SK-N-SH treated with all-trans-retinoic acid at 6 μM for 48 hours (cell line): ENCODE data around the gene KIAA1755.
A peak's percentile ranks its signal among the peaks of the same experiment; 100 is the strongest.

Experiments
- ATAC-seq: fragments of 200-7000 bp; cut with Tn5 transposase; 3 replicates; pipeline ENCODE4 v1.9.1; 2020; ENCODE audit warnings: mild to moderate bottlenecking, moderate library complexity
- ARNTL ChIP-seq: fragments of 450-650 bp; formaldehyde crosslinking; IDR thresholded peaks from 2 replicates; pipeline ENCODE4 v1.5.0; 2020; ENCODE audit warnings: low read depth, mild to moderate bottlenecking, moderate library complexity, borderline replicate concordance
- BACH2 ChIP-seq: fragments of 250-450 bp; sonication (Bioruptor Pico); IDR thresholded peaks from 2 replicates; pipeline ENCODE4 v1.9.0; 2021; ENCODE audit warnings: mild to moderate bottlenecking, borderline replicate concordance
- CREB5 ChIP-seq: fragments of 250-450 bp; sonication (Bioruptor Pico); IDR thresholded peaks from 2 replicates; pipeline ENCODE4 v1.5.1; 2020; ENCODE audit warnings: low read depth, mild to moderate bottlenecking, moderate library complexity
- CSRNP3 ChIP-seq: fragments of 250-450 bp; sonication (Bioruptor Pico); IDR thresholded peaks from 2 replicates; pipeline ENCODE4 v1.5.1; 2021; ENCODE audit warnings: mild to moderate bottlenecking, moderate library complexity
- ESRRG ChIP-seq: fragments of 250-450 bp; sonication (Bioruptor Pico); IDR thresholded peaks from 2 replicates; pipeline ENCODE4 v1.6.1; 2021; ENCODE audit warnings: mild to moderate bottlenecking
- GLIS3 ChIP-seq: fragments of 250-450 bp; sonication (Bioruptor Pico); IDR thresholded peaks from 2 replicates; pipeline ENCODE4 v1.5.0; 2020; ENCODE audit warnings: mild to moderate bottlenecking, moderate library complexity
- ISL1 ChIP-seq: fragments of 250-450 bp; sonication (Bioruptor Pico); IDR thresholded peaks from 2 replicates; pipeline ENCODE4 v2.1.2; 2022; ENCODE audit warnings: mild to moderate bottlenecking, moderate library complexity
- OSR1 ChIP-seq: fragments of 250-450 bp; sonication (Bioruptor Pico); IDR thresholded peaks from 2 replicates; pipeline ENCODE4 v1.8.0; 2022; ENCODE audit warnings: moderate library complexity, mild to moderate bottlenecking, inconsistent platforms
- PATZ1 ChIP-seq: fragments of 250-450 bp; sonication (Bioruptor Pico); IDR thresholded peaks from 2 replicates; pipeline ENCODE4 v1.8.0; 2020; ENCODE audit warnings: mild to moderate bottlenecking, moderate library complexity, borderline replicate concordance
- POU6F1 ChIP-seq: fragments of 250-450 bp; sonication (Bioruptor Pico); IDR thresholded peaks from 2 replicates; pipeline ENCODE4 v1.8.0; 2021; ENCODE audit warnings: low read depth, mild to moderate bottlenecking, moderate library complexity, borderline replicate concordance
- PPARA ChIP-seq: fragments of 250-450 bp; sonication (Bioruptor Pico); IDR thresholded peaks from 2 replicates; pipeline ENCODE4 v1.5.0; 2020; ENCODE audit warnings: mild to moderate bottlenecking, borderline replicate concordance
- RARB ChIP-seq: fragments of 250-450 bp; sonication (Bioruptor Pico); IDR thresholded peaks from 2 replicates; pipeline ENCODE4 v1.8.0; 2021; ENCODE audit warnings: mild to moderate bottlenecking, moderate library complexity
- SNAI2 ChIP-seq: fragments of 250-450 bp; sonication (Bioruptor Pico); IDR thresholded peaks from 2 replicates; pipeline ENCODE4 v1.5.0; 2020; ENCODE audit warnings: mild to moderate bottlenecking, moderate library complexity
- TCF4 ChIP-seq: fragments of 250-450 bp; sonication (Bioruptor Pico); IDR thresholded peaks from 2 replicates; pipeline ENCODE4 v1.8.0; 2021; ENCODE audit warnings: mild to moderate bottlenecking, moderate library complexity, borderline replicate concordance
- TSHZ2 ChIP-seq: fragments of 250-450 bp; sonication (Bioruptor Pico); IDR thresholded peaks from 2 replicates; pipeline ENCODE4 v1.5.0; 2020; ENCODE audit warnings: mild to moderate bottlenecking, moderate library complexity
- ZC3H10 ChIP-seq: fragments of 250-450 bp; sonication (Bioruptor Pico); IDR thresholded peaks from 2 replicates; pipeline ENCODE4 v1.5.1; 2021; ENCODE audit warnings: mild to moderate bottlenecking, moderate library complexity
- ZNF565 ChIP-seq: fragments of 450-650 bp; formaldehyde crosslinking; conservative IDR thresholded peaks from 2 replicates; pipeline ENCODE4 v1.5.0; 2020; ENCODE audit warnings: low read depth, mild to moderate bottlenecking, moderate library complexity
- ZNF70 ChIP-seq: fragments of 450-650 bp; formaldehyde crosslinking; IDR thresholded peaks from 2 replicates; pipeline ENCODE4 v1.5.0; 2020; ENCODE audit warnings: mild to moderate bottlenecking, moderate library complexity
- ZNF8 ChIP-seq: fragments of 450-650 bp; formaldehyde crosslinking; IDR thresholded peaks from 2 replicates; pipeline ENCODE4 v1.5.0; 2020; ENCODE audit warnings: mild to moderate bottlenecking, moderate library complexity

The KIAA1755 gene

GRCh38 chr20:38178581-38178980, 82.0 kb downstream of the KIAA1755 start (continued):
- no peak for TF ChIP-seq PATZ1 (CRISPR knock-in tag)
- no peak for TF ChIP-seq PPARA (CRISPR knock-in tag)
- TF ChIP-seq RARB (CRISPR knock-in tag), result no peak

- TF ChIP-seq POU6F1 (no peak), GLIS3 (no peak), PPARA (CRISPR knock-in tag) (no peak), TCF4 (CRISPR knock-in tag) (no peak), BACH2 (CRISPR knock-in tag) (no peak), CREB5 (CRISPR knock-in tag) (no peak)
- no peak for ATAC-seq
Measured at GRCh38 chr20:38178065-38178491, 82.5 kb downstream of the KIAA1755 start.

- no peak for TF ChIP-seq ZNF565 (CRISPR knock-in tag)
- TF ChIP-seq PPARA (CRISPR knock-in tag), result no peak
- no peak for TF ChIP-seq ZNF8 (CRISPR knock-in tag)
- TF ChIP-seq GLIS3, result no peak
- no peak for TF ChIP-seq TSHZ2 (CRISPR knock-in tag)
- no peak for TF ChIP-seq BACH2 (CRISPR knock-in tag)
- TF ChIP-seq OSR1, result no peak
- no peak for TF ChIP-seq ISL1 (CRISPR knock-in tag)
- no peak for TF ChIP-seq PATZ1 (CRISPR knock-in tag)
- no peak for TF ChIP-seq CREB5 (CRISPR knock-in tag)
- no peak for TF ChIP-seq ZC3H10
- no peak for ATAC-seq
Measured at GRCh38 chr20:38177201-38177600, 83.3 kb downstream of the KIAA1755 start.

GRCh38 chr20:38175304-38176180, 85.0 kb downstream of the KIAA1755 start:
- peak; percentile 11; the same call in 2 of the 3 replicates for ATAC-seq
- TF ChIP-seq ZNF565 (CRISPR knock-in tag) (no peak), ARNTL (no peak), CSRNP3 (CRISPR knock-in tag) (no peak), ZNF70 (no peak), OSR1 (no peak), SNAI2 (no peak), BACH2 (CRISPR knock-in tag) (no peak), CREB5 (CRISPR knock-in tag) (no peak), ISL1 (CRISPR knock-in tag) (no peak), ESRRG (CRISPR knock-in tag) (no peak)
